Subcutaneous adipose tissue (tissue), 4 donors: ENCODE data around the gene APAF1. TPM values are rescaled to one million over a fixed set of nuclear protein-coding genes. Genes with fewer than 3 reads are reported as not detected.

Source experiments
- total RNA-seq, 4 donors: library from RNA; depleted of rRNA; stranded (reverse); fragments of >200 nt; gene quantifications; one replicate each; pipeline ENCODE4 v1.1.0, GENCODE V29; 2016
- TF ChIP-seq, protein P1 (sequence below): fragments of 450-650 bp; IDR thresholded peaks from one replicate; pipeline ENCODE4 v1.5.1; 2016; ENCODE audit warnings: low read depth, mild to moderate bottlenecking, control low read depth, antibody characterized with exemption, moderate library complexity

APAF1 gene
- total RNA-seq, 4 donors from 2014 or later, result 11.1 to 21.9 (median 13.2) TPM

DNA sequence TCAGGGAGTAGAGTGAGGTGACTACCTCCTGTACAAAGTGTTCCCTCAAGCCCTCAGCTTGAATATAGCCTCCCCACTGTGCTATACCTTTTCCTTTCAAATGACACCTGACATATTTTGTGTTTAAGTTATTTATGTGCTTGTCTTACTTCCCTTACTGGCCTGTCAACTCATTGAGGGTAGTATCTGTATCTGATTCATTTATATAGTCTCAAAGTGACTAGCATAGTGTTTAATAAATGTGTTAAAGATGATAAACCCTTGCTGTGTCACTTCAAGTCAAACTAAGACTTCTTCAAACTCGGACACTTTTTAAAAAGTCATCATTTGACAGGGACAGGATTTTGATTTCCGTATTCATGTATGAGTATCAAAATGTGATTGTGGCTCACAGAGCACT lies 52.1 kb downstream of the APAF1 start:
- TF ChIP-seq, protein P1, sequence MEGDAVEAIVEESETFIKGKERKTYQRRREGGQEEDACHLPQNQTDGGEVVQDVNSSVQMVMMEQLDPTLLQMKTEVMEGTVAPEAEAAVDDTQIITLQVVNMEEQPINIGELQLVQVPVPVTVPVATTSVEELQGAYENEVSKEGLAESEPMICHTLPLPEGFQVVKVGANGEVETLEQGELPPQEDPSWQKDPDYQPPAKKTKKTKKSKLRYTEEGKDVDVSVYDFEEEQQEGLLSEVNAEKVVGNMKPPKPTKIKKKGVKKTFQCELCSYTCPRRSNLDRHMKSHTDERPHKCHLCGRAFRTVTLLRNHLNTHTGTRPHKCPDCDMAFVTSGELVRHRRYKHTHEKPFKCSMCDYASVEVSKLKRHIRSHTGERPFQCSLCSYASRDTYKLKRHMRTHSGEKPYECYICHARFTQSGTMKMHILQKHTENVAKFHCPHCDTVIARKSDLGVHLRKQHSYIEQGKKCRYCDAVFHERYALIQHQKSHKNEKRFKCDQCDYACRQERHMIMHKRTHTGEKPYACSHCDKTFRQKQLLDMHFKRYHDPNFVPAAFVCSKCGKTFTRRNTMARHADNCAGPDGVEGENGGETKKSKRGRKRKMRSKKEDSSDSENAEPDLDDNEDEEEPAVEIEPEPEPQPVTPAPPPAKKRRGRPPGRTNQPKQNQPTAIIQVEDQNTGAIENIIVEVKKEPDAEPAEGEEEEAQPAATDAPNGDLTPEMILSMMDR, result no peak

DNA sequence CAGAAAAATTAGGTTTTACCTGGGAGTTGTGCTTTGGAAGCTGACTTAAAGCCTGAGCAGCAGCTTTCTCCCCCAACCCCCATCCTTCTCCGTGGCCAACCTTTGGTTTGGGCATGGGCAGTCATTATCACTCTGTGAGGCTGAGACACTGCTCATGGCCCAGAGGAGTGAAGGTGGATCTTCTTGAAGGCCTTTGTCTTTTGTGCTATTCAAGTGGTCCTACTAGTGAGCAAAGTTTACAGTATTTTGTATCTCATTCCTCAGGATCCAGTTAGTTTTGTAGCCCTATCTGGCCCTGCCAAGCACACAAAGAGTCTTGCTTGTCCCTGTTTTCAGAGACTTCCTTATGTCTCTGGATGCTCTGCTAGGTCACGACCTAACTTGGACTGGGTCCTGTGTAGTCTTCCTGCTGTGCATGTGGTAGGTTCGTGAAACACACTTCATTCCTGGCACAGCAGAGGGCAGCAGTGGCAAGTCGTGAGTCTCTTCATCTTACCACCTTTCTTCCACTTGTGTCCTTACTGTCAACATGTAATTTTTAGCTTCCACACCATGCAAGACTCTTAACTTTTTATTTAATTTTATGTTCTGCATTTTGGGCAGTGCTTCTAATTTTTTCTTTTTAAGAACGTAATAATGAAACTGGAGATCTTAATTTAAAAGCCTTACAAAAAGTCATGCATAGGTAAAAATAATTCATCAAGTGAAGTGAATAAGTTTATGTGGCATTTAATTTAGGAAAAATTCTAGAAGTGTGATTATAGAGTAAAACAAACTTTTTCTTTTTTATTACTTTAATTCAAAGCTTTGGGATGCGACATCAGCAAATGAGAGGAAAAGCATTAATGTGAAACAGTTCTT lies 53.7 kb downstream of the APAF1 start:
- TF ChIP-seq, protein P1, result no peak

DNA sequence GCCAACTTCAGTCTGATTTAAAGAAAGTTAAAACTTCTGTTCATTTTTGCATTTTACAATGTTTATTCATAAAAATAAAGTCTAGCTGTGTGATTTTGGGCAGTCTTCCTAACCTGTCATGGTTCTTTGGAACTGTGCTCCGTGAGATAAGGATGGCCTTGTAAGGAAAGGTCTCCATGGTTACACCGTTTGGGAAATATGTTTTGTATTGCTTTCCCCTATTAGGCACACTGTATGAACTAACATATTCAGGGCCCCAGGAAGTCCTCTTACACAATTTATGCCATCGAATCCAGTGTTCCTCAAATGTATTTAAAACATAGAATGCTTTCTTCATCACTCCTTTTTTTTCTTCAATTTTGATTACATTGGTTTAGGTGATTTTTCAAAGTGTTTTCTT lies 54.5 kb downstream of the APAF1 start:
- TF ChIP-seq, protein P1, result no peak

DNA sequence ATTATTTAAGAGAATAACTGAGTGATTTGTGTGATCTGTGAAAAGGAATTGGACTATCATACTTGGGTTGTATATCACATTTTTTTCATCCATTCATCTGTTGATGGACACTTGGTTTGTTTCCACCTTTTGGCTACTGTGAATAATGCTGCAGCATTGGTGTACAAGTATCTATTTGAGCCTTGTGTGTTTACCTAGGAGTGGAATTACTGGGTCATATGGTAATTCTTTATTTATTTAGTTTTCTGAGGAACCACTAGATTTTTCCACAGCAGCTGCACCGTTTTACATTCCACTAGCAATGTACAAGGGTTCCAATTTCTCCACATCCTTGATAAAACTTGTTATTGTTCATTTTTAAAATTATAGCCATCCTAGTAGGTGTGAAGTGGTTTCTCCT lies 56.1 kb downstream of the APAF1 start:
- TF ChIP-seq, protein P1, result no peak

DNA sequence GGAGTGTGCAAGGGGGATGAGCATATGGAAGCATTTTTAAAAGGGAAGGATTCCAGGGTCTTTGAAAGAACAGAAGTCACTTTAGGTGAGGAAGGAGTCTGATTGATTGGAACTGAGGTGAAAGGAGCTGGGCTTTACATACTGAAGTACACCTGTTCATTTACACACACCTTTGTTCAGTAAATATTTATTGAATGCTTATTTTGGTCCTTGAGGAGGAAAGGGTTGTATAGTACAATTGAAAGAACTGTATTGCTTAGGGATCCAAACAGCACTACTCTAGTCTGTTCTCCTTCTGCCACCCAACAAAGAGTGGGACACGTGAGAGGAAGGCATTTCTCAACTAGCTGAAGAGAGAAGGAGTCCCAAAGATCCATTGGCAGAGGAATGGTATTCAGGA lies 63.9 kb downstream of the APAF1 start:
- TF ChIP-seq, protein P1, result no peak

DNA sequence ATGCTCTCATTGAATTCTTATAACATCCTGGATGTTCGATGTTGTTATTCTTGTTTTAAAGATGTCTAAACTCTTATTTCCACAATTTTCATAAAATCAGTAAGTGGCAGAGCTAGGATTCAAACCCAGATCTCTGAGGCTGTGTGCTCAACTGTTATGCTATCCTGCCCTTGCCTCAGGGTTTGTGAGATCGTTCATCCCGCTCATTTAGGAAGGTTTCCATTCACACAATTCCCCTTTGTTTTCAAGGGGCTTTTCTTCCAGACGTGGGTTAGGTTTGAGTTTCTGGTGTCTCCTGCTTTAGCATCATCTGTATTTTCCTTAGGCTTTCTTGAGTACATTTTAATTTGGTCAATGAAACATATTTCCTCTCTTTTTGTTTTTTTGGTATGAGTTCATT lies 69.3 kb downstream of the APAF1 start:
- TF ChIP-seq, protein P1, result no peak

DNA sequence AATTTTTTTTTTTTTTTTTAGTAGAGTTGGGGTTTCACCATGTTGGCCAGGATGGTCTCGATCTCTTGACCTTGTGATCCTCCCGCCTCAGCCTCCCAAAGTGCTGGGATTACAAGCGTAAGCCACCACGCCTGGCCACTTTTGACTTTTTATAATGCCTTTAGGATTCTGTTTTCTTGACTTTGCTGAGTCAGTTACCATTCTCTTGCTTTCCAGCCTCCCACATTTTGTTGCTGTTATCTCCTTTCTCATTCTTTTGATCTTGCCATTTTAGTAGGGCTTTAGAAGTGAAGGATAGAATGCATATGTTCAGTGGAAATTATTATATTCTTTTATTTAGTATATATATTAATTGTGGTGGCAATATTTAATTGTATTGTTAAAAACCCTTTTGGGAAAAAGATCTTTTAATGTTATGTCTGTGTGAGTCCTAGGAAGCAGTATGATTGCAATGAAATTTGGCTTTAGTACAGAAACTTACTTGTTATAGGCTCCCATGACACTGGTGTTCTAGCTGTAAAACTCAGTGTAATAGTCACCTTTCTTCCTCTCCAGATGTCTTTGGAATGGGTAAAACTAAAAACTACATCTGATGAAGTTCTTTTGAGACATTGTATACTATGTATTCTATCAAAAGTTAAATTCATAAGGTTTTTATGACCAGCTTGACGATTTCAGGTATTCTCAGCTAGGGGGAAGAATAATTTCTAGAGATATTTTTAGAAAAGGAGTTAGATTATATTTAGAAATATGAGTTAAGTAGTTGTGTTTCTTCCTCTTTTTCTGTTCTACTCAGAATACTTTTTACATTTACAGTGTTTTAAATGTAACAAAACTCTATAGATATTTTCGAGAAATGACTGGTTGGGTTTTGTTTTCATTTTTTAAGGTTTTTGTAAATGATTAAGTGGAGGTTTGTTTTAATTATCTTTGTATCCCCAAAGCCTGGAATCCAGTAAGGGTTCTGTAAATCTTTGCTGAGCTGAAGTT lies 74.7 kb downstream of the APAF1 start:
- TF ChIP-seq, protein P1, result no peak
